Suprapubic skin (tissue), 3 donors: ENCODE data around the gene MYL12A.

ENCODE experiments used
- EP300 ChIP-seq: sonication (generic); formaldehyde crosslinking; IDR thresholded peaks from one replicate; pipeline ENCODE4 v1.6.1; 2017; ENCODE audit warnings: antibody characterized with exemption
- POLR2A ChIP-seq, 2 donors: fragments of 450-650 bp; IDR thresholded peaks; one replicate each; pipeline ENCODE4 v1.6.1; 2017; ENCODE audit warnings: antibody characterized with exemption in 2 of 2, mild to moderate bottlenecking in 2 of 2, moderate library complexity in 2 of 2
- TF ChIP-seq, protein P1 (sequence below), 2 donors: fragments of 200-600 bp in 1 of 2; fragments of 450-650 bp in 1 of 2; sonication (generic) in 1 of 2; IDR thresholded peaks; one replicate each; pipeline ENCODE4 v1.5.1; 2016 to 2019; ENCODE audit warnings: antibody characterized with exemption in 2 of 2, mild to moderate bottlenecking in 1 of 2, moderate library complexity in 1 of 2

DNA sequence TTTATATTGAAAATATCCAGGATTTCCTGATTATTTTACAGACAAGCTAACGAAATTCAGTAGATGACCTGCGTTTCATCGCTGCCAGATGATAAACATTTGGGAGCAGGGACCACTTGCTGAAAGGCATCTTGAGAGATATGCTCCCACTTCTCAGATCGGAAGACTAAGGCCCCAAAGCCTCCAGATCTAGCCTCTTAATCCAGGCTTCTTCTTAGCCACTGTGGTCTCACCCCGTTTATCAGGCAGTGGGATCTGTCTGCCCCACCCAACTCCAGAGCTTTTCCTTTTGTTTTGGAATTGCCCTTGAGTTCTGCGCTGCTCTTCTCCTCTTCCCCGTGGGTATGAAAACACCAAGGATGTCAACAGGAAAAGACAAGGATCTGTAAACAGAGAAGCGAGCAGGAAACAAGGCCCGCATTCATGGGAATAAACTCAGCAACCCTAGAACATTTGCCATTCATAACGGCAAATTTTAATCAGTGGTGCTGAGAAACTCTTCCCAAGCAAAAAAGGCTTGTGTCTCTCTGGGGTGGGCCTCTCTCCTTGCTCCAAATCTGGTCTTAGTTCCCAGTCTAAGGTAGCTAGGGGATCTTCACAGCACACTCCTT, 35.8 kb downstream of the MYL12A start:
- TF ChIP-seq, protein P1, sequence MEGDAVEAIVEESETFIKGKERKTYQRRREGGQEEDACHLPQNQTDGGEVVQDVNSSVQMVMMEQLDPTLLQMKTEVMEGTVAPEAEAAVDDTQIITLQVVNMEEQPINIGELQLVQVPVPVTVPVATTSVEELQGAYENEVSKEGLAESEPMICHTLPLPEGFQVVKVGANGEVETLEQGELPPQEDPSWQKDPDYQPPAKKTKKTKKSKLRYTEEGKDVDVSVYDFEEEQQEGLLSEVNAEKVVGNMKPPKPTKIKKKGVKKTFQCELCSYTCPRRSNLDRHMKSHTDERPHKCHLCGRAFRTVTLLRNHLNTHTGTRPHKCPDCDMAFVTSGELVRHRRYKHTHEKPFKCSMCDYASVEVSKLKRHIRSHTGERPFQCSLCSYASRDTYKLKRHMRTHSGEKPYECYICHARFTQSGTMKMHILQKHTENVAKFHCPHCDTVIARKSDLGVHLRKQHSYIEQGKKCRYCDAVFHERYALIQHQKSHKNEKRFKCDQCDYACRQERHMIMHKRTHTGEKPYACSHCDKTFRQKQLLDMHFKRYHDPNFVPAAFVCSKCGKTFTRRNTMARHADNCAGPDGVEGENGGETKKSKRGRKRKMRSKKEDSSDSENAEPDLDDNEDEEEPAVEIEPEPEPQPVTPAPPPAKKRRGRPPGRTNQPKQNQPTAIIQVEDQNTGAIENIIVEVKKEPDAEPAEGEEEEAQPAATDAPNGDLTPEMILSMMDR (IDR thresholded peaks at IDR 0.05) = no peak
- TF ChIP-seq POLR2A (IDR thresholded peaks at IDR 0.05) = no peak
- no peak for TF ChIP-seq EP300
